T-helper 2 cell treated with Interferon-gamma antibody and Interleukin-4, amounts not matched to agents 5 μg/mL and 100 μg/mL, for 36 hours (primary cell): Measurements from ENCODE around the gene CUEDC1.

Source experiments
- DNase-seq: peaks from one replicate; pipeline ENCODE4 v3.0.0; 2021; ENCODE audit warnings: low spot score
- H3K27ac Mint-ChIP-seq: one replicate; pipeline ENCODE4 v1.8.0; 2021; ENCODE audit warnings: mild to moderate bottlenecking, mixed read lengths
- H3K27me3 Mint-ChIP-seq: one replicate; pipeline ENCODE4 v1.8.0; 2021; ENCODE audit warnings: low read depth, mixed read lengths
- H3K36me3 Mint-ChIP-seq: one replicate; pipeline ENCODE4 v1.8.0; 2021; ENCODE audit warnings: low read depth, mixed read lengths
- H3K4me1 Mint-ChIP-seq: one replicate; pipeline ENCODE4 v1.8.0; 2021; ENCODE audit warnings: low read depth, mixed read lengths
- H3K4me3 Mint-ChIP-seq: one replicate; pipeline ENCODE4 v1.8.0; 2022; ENCODE audit warnings: mild to moderate bottlenecking, moderate library complexity, mixed read lengths
- H3K9me3 Mint-ChIP-seq: one replicate; pipeline ENCODE4 v1.8.0; 2021; ENCODE audit warnings: mixed read lengths

Gene CUEDC1

GRCh38 chr17:57915544-57915943 lies 39.7 kb downstream of the CUEDC1 start:
- Mint-ChIP-seq H3K4me1 (no peaks in the 10 kb centered on the region), H3K27ac (no peak overlapping the region), H3K36me3 (no peaks in the 10 kb centered on the region), H3K4me3 (no peak overlapping the region), H3K27me3 (peaks cover 2% of the 10 kb centered on the region), H3K9me3 (no peaks in the 10 kb centered on the region)
- no peak for DNase-seq

DNA sequence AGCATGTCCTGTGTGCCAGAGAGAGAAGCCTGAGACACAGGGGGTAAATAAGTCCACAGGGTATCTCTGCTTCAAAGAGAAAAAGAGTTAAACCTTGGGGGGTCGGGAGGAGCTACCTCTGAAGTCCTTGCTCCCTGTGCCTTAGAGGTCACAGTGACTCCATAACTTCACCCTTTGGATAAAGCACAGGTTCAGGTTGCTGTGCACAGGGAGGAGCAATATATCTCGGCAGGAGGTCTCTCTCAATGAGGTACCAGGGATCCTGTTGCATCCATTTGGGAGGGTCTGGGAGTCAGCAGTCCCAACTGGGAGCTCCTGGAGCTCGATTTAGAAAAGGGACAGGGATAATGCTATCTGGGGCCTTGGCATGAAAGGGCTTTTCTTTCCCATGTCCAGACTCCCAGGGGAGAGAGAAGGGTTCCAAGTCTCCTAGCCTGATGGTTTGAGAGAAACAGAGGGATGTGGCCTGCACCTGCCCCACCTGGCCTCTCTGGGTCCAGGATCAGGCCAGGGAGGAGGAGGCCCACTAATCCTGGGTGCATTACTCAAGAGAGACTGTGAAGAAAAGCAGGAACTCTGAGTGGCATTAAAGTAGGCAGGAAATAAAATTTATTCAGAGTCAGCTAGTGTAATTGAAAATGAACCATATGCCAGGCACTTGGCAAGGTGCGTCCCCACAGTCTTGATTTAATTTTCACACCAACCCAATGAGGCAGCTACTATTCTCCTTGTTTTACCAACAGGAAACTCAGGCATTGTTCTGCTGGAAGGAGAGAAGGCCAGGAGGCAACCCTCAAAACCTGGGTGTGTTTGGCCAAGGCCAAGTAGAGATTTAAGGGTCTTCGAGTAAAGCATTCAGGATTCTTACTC lies 40.7 kb downstream of the CUEDC1 start:
- DNase-seq: no peak
- H3K27ac Mint-ChIP-seq: no peak overlapping the region
- H3K4me3 Mint-ChIP-seq: no peak overlapping the region

DNA sequence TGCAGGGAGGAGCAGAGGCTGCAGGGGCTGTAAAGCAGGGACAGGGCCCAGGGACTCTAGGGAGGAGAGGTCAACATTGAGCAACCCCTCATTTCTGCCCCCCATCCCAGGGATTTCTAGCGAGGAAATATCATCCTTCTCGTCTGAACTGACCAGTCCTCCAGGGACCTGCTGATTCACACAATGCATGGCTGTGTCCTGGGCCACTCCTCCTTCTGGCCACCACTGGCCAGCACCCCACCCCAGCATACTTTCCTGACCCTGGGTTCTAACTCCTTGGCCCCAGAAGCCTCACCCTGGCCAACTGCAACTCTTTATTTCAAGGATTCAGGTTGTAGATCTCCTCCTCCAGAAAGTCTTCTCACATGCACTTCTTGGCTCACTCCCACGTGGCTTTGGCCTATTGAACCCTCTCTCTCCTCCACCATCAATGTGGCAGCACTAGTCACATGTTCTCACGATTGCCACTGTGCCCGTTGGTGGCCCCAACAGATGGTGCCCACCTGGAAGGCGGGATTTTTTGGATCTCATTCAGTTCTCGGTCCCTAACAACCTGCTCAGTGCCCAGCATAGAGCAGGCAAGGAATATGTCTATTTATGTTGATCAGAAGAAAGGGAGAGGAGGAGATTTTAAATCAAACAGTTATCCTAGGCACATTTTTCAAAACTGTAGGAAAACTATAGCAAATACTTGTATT lies 41.5 kb downstream of the CUEDC1 start:
- Mint-ChIP-seq H3K4me1 (no peaks in the 10 kb centered on the region), H3K9me3 (no peaks in the 10 kb centered on the region), H3K27ac (no peak overlapping the region), H3K4me3 (no peak overlapping the region), H3K27me3 (no peaks in the 10 kb centered on the region), H3K36me3 (no peaks in the 10 kb centered on the region)
- no peak for DNase-seq

More for the DNA sequence above, 40.7 kb downstream of the CUEDC1 start:
- H3K36me3 Mint-ChIP-seq: no peaks in the 10 kb centered on the region
- H3K9me3 Mint-ChIP-seq: no peaks in the 10 kb centered on the region
- H3K4me1 Mint-ChIP-seq: no peaks in the 10 kb centered on the region
- H3K27me3 Mint-ChIP-seq: no peaks in the 10 kb centered on the region

GRCh38 chr17:57911834-57912673 lies 43.2 kb downstream of the CUEDC1 start:
- no peak for DNase-seq
- Mint-ChIP-seq H3K36me3 (no peaks in the 10 kb centered on the region), H3K4me1 (no peaks in the 10 kb centered on the region), H3K4me3 (no peak overlapping the region), H3K27me3 (no peaks in the 10 kb centered on the region), H3K27ac (no peak overlapping the region), H3K9me3 (no peaks in the 10 kb centered on the region)

DNA sequence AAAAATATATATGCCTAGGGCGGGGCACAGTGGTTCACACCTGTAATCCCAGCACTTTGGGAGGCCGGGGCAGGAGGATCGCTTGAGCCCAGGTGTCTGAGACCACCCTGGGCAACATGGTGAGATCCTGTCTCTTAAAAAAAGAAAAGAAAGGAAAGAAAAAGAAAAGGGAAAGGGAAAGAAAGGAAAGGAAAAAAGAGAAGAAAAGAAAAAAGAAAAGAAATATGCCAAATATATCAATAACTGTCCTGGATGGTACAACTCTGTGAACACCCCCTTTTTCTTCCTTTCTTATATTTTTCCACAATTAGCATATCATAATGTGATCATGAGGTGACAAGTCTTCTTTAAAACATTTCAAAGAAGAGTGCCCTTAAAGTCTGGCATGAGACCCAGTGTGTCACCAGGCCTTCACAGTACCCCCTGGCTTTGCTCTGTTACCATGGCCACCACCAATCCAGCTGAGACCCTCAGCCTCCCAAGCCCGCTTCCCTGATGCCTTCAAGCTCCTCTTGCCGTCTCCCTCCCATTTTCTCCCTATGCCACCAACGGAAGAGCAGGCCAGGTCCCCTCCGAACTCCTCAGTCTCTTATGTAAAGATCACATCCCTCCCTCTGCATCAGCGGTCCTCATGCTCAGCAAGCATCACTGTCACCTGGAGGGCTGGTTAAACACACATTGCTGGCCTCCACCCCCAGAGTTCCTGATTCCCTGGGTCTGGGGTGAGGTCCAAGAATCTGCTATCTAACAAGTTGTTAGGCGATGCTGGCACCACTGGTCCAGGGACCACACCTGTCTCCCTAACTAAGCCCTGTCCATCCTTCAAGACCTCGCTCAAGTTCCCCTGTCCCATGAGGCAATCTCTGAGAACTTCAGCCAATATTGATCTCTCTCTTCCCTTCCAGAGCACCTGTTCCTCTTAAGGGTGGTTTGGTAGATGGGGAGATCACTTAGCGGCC lies 44.5 kb downstream of the CUEDC1 start:
- DNase-seq: no peak
- H3K9me3 Mint-ChIP-seq: no peaks in the 10 kb centered on the region
- H3K4me3 Mint-ChIP-seq: no peak overlapping the region
- no peaks in the 10 kb centered on the region for H3K4me1 Mint-ChIP-seq
- no peaks in the 10 kb centered on the region for H3K36me3 Mint-ChIP-seq
- no peak overlapping the region for H3K27ac Mint-ChIP-seq
- H3K27me3 Mint-ChIP-seq: no peaks in the 10 kb centered on the region

DNA sequence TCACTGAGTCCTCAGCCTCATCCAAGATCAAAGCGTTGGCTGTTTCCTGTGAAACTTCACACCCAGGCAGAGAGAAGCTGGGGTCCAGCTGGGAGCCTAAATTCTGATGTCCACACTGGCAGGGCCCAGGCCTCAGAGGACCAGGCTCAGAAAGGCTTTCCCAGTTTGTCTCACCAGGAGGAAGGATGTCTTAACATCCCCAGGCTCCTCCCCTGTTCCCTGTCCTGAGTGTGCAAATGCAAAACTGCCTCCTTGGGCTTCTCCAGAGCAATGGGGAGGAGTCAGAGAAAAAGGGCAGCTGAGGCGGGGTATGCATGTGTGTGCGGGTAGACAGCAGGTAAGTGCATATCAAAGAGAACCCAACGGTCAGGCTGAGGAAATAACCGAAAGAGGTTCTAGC lies 45.7 kb downstream of the CUEDC1 start:
- Mint-ChIP-seq H3K27me3 (no peaks in the 10 kb centered on the region), H3K27ac (no peak overlapping the region), H3K36me3 (no peaks in the 10 kb centered on the region), H3K9me3 (no peaks in the 10 kb centered on the region), H3K4me3 (no peak overlapping the region), H3K4me1 (no peaks in the 10 kb centered on the region)
- no peak for DNase-seq

DNA sequence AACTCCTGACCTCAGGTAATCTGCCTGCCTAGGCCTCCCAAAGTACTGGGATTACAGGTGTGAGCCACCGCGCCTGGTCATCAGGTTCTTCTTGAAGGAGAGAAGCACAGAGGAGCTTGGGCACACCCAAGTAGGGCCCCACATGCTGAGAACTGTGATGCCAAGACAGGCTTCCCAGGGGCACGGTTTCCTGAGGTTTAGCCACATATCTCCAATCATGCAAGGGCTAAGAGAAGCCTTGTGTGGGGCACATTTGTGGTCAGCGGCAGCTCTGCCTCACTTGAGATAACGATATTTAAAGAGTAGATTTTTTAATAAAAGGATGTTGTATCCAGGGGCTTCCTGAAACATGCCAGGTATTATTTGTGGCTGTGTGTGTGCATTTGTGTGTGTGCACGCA lies 46.9 kb downstream of the CUEDC1 start:
- DNase-seq: no peak
- Mint-ChIP-seq H3K27me3 (no peaks in the 10 kb centered on the region), H3K27ac (no peak overlapping the region), H3K36me3 (no peaks in the 10 kb centered on the region), H3K4me3 (no peak overlapping the region), H3K4me1 (peaks cover 4% of the 10 kb centered on the region), H3K9me3 (no peaks in the 10 kb centered on the region)

- peaks cover 11% of the 10 kb centered on the region for H3K4me1 Mint-ChIP-seq
- no peak overlapping the region for H3K27ac Mint-ChIP-seq
- H3K4me3 Mint-ChIP-seq: no peak overlapping the region
- H3K36me3 Mint-ChIP-seq: no peaks in the 10 kb centered on the region
- no peak for DNase-seq
- no peaks in the 10 kb centered on the region for H3K27me3 Mint-ChIP-seq
- H3K9me3 Mint-ChIP-seq: no peaks in the 10 kb centered on the region
Measured at GRCh38 chr17:57906910-57907309, 48.3 kb downstream of the CUEDC1 start.

- Mint-ChIP-seq H3K27ac (no peak overlapping the region), H3K4me3 (no peak overlapping the region), H3K36me3 (no peaks in the 10 kb centered on the region), H3K9me3 (no peaks in the 10 kb centered on the region), H3K27me3 (no peaks in the 10 kb centered on the region), H3K4me1 (peaks cover 11% of the 10 kb centered on the region)
- no peak for DNase-seq
Measured at GRCh38 chr17:57905875-57906455, 49.2 kb downstream of the CUEDC1 start.

- H3K4me3 Mint-ChIP-seq: no peak overlapping the region
- H3K36me3 Mint-ChIP-seq: no peaks in the 10 kb centered on the region
- no peaks in the 10 kb centered on the region for H3K27me3 Mint-ChIP-seq
- peaks cover 19% of the 10 kb centered on the region for H3K4me1 Mint-ChIP-seq
- no peaks in the 10 kb centered on the region for H3K9me3 Mint-ChIP-seq
- no peak for DNase-seq
- H3K27ac Mint-ChIP-seq: no peak overlapping the region
Measured at GRCh38 chr17:57903961-57904360, 51.3 kb downstream of the CUEDC1 start.

DNA sequence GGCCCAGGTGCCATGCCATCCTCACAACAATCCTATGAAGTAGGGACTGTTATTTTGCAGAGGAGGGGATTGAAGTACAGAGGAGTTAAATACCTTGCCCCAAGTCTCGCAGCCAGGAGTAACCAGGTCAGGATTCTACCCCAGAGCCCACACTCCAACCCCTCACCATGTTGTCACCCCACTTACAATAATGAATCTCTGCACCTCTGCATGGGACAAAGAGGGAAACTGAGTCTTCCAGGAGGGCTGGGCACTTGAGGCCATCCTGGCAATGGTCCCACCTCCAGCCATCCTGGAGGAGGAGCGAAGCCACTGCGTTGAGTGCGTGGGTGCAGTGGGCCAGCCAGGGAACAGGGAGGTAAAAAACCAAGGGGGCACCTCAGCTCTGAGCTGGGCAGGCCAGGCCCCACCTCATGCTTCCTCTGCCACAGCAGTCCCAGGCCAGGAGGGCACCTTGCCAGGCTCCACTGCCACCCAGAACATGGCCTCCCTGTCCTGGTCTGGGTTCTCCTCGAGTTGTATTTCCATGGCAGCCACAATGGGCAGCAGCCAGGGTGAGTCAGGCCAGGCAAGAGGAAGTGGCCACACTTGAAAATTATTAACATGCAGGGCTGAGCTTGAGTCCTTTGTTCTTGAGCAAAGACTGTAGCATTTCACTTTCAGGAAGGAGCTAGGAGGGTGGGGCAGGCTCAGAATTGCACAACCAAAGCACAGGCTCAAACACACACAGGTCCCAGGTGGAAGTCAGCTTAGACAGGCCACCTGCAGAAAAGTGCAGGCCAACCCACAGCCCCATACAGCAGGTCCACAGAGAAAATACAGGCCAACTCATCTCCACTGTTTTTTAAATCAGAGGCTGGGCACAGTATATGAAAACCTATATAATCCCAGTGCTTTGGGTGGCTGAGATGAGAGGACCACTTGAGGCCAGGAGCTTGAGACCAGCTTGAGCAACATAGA lies 52.1 kb downstream of the CUEDC1 start:
- Mint-ChIP-seq H3K4me3 (no peak overlapping the region), H3K27ac (no peak overlapping the region), H3K9me3 (no peaks in the 10 kb centered on the region), H3K4me1 (peaks cover 19% of the 10 kb centered on the region), H3K36me3 (no peaks in the 10 kb centered on the region), H3K27me3 (no peaks in the 10 kb centered on the region)
- DNase-seq: no peak

- no peak overlapping the region for H3K27ac Mint-ChIP-seq
- peaks cover 19% of the 10 kb centered on the region for H3K4me1 Mint-ChIP-seq
- H3K36me3 Mint-ChIP-seq: no peaks in the 10 kb centered on the region
- no peak for DNase-seq
- H3K27me3 Mint-ChIP-seq: no peaks in the 10 kb centered on the region
- H3K4me3 Mint-ChIP-seq: no peak overlapping the region
- no peaks in the 10 kb centered on the region for H3K9me3 Mint-ChIP-seq
Measured at GRCh38 chr17:57902117-57902799, 53.0 kb downstream of the CUEDC1 start.
